ENCODE results near the gene SEPTIN1. TPM values are rescaled to one million over a fixed set of nuclear protein-coding genes. Genes with fewer than 3 reads are reported as not detected.

The SEPTIN1 gene
- total and polyA plus RNA-seq, 2 donors (not counting 3 experiments of a cell fraction or from before 2014, with no cell fraction given) = 0.07 to 0.75 TPM

GRCh38 chr16:30421010-30421409, 38.6 kb upstream of the SEPTIN1 start:
- FAIRE-seq (no peak), DNase-seq (ENCODE audit: low read depth, low spot score) (no peak)
- no peak overlapping the region for H3K9ac ChIP-seq (replicated peaks; ENCODE audit: extremely low read depth, insufficient read depth, low read length)
- peaks cover 3 to 5% of the 10 kb centered on the region in 2 experiments for H3K36me3 ChIP-seq (ENCODE audit: control insufficient read depth in 2 of 2, extremely low read depth in 1 of 2, insufficient read depth in 2 of 2, low read length in 2 of 2)
- H3K27me3 ChIP-seq (ENCODE audit: control insufficient read depth in 2 of 2, insufficient read depth in 2 of 2, low read length in 2 of 2) = no peaks in the 10 kb centered on the region
- no peak overlapping the region for H2AFZ ChIP-seq (ENCODE audit: low read depth, low read length)
- H3K79me2 ChIP-seq (ENCODE audit: control insufficient read depth, insufficient read depth, low read length) = no peaks in the 10 kb centered on the region
- no peak overlapping the region for H3K27ac ChIP-seq (ENCODE audit: insufficient read depth, low read depth, low read length)
- ChIA-PET POLR2A (no interaction called here), CTCF (interaction anchor here (4.8 kb wide), 1 partner anchor 9 kb away, joined by 46 read pairs; the partner anchor contains the start of gene DCTPP1)
- no peaks in the 10 kb centered on the region for H4K20me1 ChIP-seq (replicated peaks; ENCODE audit: control insufficient read depth, extremely low read depth, insufficient read depth, low read length)
- no peak overlapping the region for H3K4me3 ChIP-seq (replicated peaks in 1 of 3; ENCODE audit: insufficient read depth in 1 of 3, low read depth in 1 of 3, low read length in 3 of 3)
- no peaks in the 10 kb centered on the region for H3K9me1 ChIP-seq (replicated peaks; ENCODE audit: control insufficient read depth, extremely low read depth, insufficient read depth, low read length)
- no peak overlapping the region for H3K4me2 ChIP-seq (ENCODE audit: insufficient read depth, low read length)
- peaks cover 9% of the 10 kb centered on the region for H3K4me1 ChIP-seq (ENCODE audit: control insufficient read depth, extremely low read depth, insufficient read depth, low read length)
- intact Hi-C loops (cut with micrococcal nuclease) (no loop called here), dilution Hi-C loops (cut with MboI; ENCODE audit: extremely low pct_ligation_motif_present, low sequenced_read_pairs) (no loop called here)
- TF ChIP-seq, protein P1, sequence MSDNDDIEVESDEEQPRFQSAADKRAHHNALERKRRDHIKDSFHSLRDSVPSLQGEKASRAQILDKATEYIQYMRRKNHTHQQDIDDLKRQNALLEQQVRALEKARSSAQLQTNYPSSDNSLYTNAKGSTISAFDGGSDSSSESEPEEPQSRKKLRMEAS (IDR thresholded peaks at IDR 0.05; ENCODE audit: insufficient read depth, insufficient read length) = no peak
- TF ChIP-seq MYC (IDR thresholded peaks at IDR 0.05; ENCODE audit: low read depth, low read length) = no peak
- TF ChIP-seq JUN (IDR thresholded peaks at IDR 0.05; ENCODE audit: borderline replicate concordance, insufficient read depth, insufficient read length, low read depth) = no peak
- no peak for TF ChIP-seq POLR2AphosphoS5 (IDR thresholded peaks at IDR 0.05; ENCODE audit: insufficient read depth, low read depth, low read length)
- no peak for TF ChIP-seq CTCF (IDR thresholded peaks at IDR 0.05; ENCODE audit: extremely low read depth in 1 of 2, insufficient read depth in 1 of 2, low read depth in 1 of 2, low read length in 2 of 2)
- TF ChIP-seq FOS (IDR thresholded peaks at IDR 0.05; ENCODE audit: borderline replicate concordance, insufficient read depth, low read length) = no peak
- TF ChIP-seq POLR2A (IDR thresholded peaks at IDR 0.05; ENCODE audit: low read depth, low read length) = no peak
- no peak for TF ChIP-seq EZH2 (IDR thresholded peaks at IDR 0.05; ENCODE audit: borderline replicate concordance, low read depth, low read length, severe bottlenecking)
- no peak for TF ChIP-seq GATA2 (IDR thresholded peaks at IDR 0.05; ENCODE audit: insufficient read depth, insufficient read length, low read depth, low read length)
- no peaks in the 10 kb centered on the region for H3K9me3 ChIP-seq (replicated peaks; ENCODE audit: control insufficient read depth, insufficient read depth, low read length)
- no TSS peak for BruUV-seq (replicated peaks)

All from endothelial cell of umbilical vein (primary cell).